Upper lobe of right lung (tissue), 1 donor: ENCODE measurements around the gene GPR162. TPM values are rescaled to one million over a fixed set of nuclear protein-coding genes. Genes with fewer than 3 reads are reported as not detected.

ENCODE experiments used
- ATAC-seq: fragments of 200-7000 bp; cut with Tn5 transposase; one replicate; pipeline ENCODE4 v1.9.1; 2020; ENCODE audit warnings: mild to moderate bottlenecking, moderate library complexity
- DNase-seq: peaks from one replicate; pipeline ENCODE4 v3.0.0-alpha.2; 2020
- H3K27ac ChIP-seq: fragments of 200-600 bp; one replicate; pipeline ENCODE4 v1.8.0; 2022
- H3K27me3 ChIP-seq: fragments of 200-600 bp; one replicate; pipeline ENCODE4 v1.8.0; 2022; ENCODE audit warnings: mild to moderate bottlenecking
- H3K36me3 ChIP-seq: fragments of 200-600 bp; one replicate; pipeline ENCODE4 v1.8.0; 2022
- H3K4me1 ChIP-seq: fragments of 200-600 bp; one replicate; pipeline ENCODE4 v1.8.0; 2022
- H3K4me3 ChIP-seq: fragments of 200-600 bp; one replicate; pipeline ENCODE4 v1.8.0; 2022; ENCODE audit warnings: mild to moderate bottlenecking
- H3K9me3 ChIP-seq: fragments of 200-600 bp; one replicate; pipeline ENCODE4 v1.8.0; 2022
- intact Hi-C: fragments of 100-400 bp; cut with DNase I; formaldehyde crosslinking; loops from one replicate; pipeline ENCODE4 v1.11.0; 2022
- total RNA-seq: library from RNA; stranded (reverse); fragmentation: NEBNext Ultra II Directional; extraction: Animal tissue kit (Norgen Biotek cat#: 25700); gene quantifications from one replicate; pipeline ENCODE4 v1.2.1, GENCODE V29; 2021
- TF ChIP-seq, protein P1 (sequence below): fragments of 200-600 bp; IDR thresholded peaks from one replicate; pipeline ENCODE4 v1.8.0; 2022; ENCODE audit warnings: antibody characterized with exemption
- donor health status: DM: no; HTN: yes; CAD: no; lungs with severe emphysema.

Gene GPR162
- total RNA-seq, 1 donor from 2014 or later: 17.1 TPM

DNA sequence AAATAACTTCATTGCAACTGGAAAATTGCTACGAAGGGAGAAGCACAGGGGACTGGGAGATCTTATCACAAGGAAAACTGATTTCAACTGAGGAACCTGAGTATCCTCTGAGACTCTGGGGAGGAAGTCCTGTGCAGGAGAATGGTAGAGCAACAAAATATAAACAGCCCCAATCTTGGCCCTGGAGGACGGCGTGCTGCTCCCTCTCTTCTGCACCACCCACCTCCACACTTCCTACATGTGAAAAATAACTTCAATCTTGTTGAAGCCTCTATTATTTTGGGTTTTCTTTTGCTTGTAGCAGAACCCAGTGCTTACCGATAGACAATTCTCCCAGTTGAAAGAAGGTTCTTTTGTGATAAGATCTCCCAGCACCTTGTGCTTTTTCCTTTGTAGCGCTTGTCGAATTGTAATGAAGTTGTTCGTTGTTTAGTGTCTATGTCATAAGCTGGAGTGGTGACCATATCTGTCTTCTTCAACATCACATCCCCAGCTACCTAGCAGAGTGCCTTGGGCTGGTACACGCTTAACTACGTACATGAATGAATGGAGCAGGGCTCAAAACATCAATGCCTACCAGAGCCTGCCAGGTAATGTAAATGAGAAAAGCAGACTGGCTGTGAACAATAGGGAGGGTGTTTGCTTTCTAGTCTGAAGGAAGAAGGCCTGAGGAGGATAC is 35.1 kb upstream of the GPR162 start:
- Histone ChIP-seq H3K36me3 (no peaks in the 10 kb centered on the region), H3K27ac (no peak overlapping the region), H3K4me3 (no peak overlapping the region), H3K9me3 (no peaks in the 10 kb centered on the region), H3K4me1 (peaks cover 22% of the 10 kb centered on the region), H3K27me3 (no peaks in the 10 kb centered on the region)
- ATAC-seq (no peak), DNase-seq (no peak)
- TF ChIP-seq, protein P1, sequence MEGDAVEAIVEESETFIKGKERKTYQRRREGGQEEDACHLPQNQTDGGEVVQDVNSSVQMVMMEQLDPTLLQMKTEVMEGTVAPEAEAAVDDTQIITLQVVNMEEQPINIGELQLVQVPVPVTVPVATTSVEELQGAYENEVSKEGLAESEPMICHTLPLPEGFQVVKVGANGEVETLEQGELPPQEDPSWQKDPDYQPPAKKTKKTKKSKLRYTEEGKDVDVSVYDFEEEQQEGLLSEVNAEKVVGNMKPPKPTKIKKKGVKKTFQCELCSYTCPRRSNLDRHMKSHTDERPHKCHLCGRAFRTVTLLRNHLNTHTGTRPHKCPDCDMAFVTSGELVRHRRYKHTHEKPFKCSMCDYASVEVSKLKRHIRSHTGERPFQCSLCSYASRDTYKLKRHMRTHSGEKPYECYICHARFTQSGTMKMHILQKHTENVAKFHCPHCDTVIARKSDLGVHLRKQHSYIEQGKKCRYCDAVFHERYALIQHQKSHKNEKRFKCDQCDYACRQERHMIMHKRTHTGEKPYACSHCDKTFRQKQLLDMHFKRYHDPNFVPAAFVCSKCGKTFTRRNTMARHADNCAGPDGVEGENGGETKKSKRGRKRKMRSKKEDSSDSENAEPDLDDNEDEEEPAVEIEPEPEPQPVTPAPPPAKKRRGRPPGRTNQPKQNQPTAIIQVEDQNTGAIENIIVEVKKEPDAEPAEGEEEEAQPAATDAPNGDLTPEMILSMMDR: no peak
- intact Hi-C loops: no loop called here

DNA sequence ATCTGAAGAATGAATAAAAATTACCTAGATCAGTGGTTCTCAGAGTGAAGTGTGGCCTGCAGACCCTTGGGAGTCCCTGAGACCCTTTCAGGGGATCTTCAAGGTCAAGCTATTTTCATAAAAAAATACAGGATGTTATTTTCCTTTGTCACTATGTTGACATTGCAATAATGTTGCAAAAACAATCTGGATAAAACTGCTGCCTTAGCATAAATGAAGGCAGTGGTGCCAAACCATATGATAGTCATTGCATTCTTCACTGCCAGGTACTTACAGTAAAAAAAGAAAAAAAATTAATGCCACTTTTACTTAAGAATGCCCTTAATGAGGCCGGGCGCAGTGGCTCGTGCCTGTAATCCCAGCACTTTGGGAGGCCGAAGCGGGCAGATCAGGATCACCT is 34.3 kb upstream of the GPR162 start:
- Histone ChIP-seq H3K27ac (no peak overlapping the region), H3K9me3 (no peaks in the 10 kb centered on the region), H3K4me1 (peaks cover 26% of the 10 kb centered on the region), H3K27me3 (no peaks in the 10 kb centered on the region), H3K4me3 (no peak overlapping the region), H3K36me3 (no peaks in the 10 kb centered on the region)
- DNase-seq (no peak), ATAC-seq (no peak)
- intact Hi-C loops: no loop called here
- TF ChIP-seq, protein P1: no peak

- H3K27ac ChIP-seq: peak within 1 kb of the TSS; percentile 85
- peaks cover 36% of the 10 kb centered on the region for H3K4me1 ChIP-seq
- intact Hi-C loops: no loop called here
- peak within 1 kb of the TSS; percentile 55 for H3K4me3 ChIP-seq
- DNase-seq (peak; percentile 78), ATAC-seq (peak; percentile 83)
- TF ChIP-seq, protein P1: no peak
- H3K36me3 ChIP-seq: no peaks in the 10 kb centered on the region
- no peaks in the 10 kb centered on the region for H3K27me3 ChIP-seq
- no peaks in the 10 kb centered on the region for H3K9me3 ChIP-seq
Measured at GRCh38 chr12:6788972-6789924, 32.4 kb upstream of the GPR162 start, which contains the start of gene CD4. Gene CD4 (plus strand): TSS chr12:6789528. CDS start chr12:6800139, 10,611 bp downstream.

DNA sequence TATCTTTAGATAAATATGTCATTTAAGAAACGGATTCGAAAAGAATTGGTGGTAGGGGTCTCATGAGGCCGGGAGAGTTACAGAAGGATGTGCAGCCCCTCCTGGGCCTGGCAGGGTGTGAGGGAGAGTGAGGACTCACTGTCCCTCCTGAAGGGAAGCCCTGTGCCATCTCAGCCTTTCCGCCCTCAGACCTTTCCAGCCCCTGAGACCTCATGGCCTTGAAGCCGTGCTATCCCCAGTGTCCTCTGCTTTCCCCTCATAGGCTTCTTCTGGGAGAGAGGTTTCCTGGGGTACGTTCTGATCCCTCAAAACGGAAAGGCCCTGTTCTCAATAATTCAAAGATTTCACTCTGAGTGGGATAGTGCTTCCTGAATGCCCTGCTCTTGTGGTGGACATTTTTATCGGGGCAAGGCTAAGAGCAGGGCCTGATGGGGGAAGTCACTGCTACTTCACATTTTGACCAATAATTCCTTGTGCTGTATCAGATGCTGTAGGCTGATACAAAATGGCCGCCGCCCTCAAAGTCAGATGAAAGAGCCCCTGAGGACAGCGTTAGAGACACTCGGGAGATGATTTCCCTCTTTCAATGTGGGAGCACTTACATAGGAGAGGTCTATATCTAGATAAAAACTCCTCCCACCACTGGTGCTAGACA is 31.0 kb upstream of the GPR162 start:
- Histone ChIP-seq H3K27ac (peak overlapping the region; percentile 85), H3K27me3 (no peaks in the 10 kb centered on the region), H3K4me1 (peaks cover 36% of the 10 kb centered on the region), H3K9me3 (no peaks in the 10 kb centered on the region), H3K4me3 (peak overlapping the region; percentile 55), H3K36me3 (peaks cover 7% of the 10 kb centered on the region)
- DNase-seq (no peak), ATAC-seq (peak; percentile 30)
- intact Hi-C loops: no loop called here
- TF ChIP-seq, protein P1: no peak

- H3K36me3 ChIP-seq: peaks cover 8% of the 10 kb centered on the region
- H3K27me3 ChIP-seq: no peaks in the 10 kb centered on the region
- peak; percentile 3 for ATAC-seq
- H3K4me3 ChIP-seq: peak overlapping the region; percentile 55
- no peaks in the 10 kb centered on the region for H3K9me3 ChIP-seq
- TF ChIP-seq, protein P1: no peak
- H3K27ac ChIP-seq: peak overlapping the region; percentile 82
- intact Hi-C loops: no loop called here
- peaks cover 33% of the 10 kb centered on the region for H3K4me1 ChIP-seq
- DNase-seq: no peak
Measured at GRCh38 chr12:6791931-6792520, 29.6 kb upstream of the GPR162 start.
